Liver (tissue), 3 donors: ENCODE measurements around the gene BICRA.

Source experiments
- ATF3 ChIP-seq: IDR thresholded peaks from 2 replicates; pipeline ENCODE4 v1.6.1; 2016; ENCODE audit warnings: antibody characterized with exemption
- CTCF ChIP-seq: fragments of 150-350 bp; IDR thresholded peaks from 2 replicates; pipeline ENCODE4 v1.5.1; 2017; ENCODE audit warnings: improper control_type of control experiment, low read depth, low read length; ENCODE audit not compliant: missing input control
- EGR1 ChIP-seq, 2 donors: IDR thresholded peaks; 2 replicates each; pipeline ENCODE4 v1.6.1; 2016 to 2018; ENCODE audit warnings: antibody characterized with exemption in 2 of 2, low read depth in 2 of 2
- GABPA ChIP-seq, 2 donors: IDR thresholded peaks in 1 of 2; conservative IDR thresholded peaks in 1 of 2; 2 replicates each; pipeline ENCODE4 v1.6.1; 2016; ENCODE audit warnings: antibody characterized with exemption in 2 of 2, mild to moderate bottlenecking in 1 of 2, moderate library complexity in 1 of 2
- HNF4A ChIP-seq, 2 donors: conservative IDR thresholded peaks; 2 replicates each; pipeline ENCODE4 v1.6.1; 2016; ENCODE audit warnings: antibody characterized with exemption in 2 of 2, mild to moderate bottlenecking in 2 of 2
- HNF4G ChIP-seq: IDR thresholded peaks from 2 replicates; pipeline ENCODE4 v1.6.1; 2016; ENCODE audit warnings: antibody characterized with exemption
- NR2F2 ChIP-seq: IDR thresholded peaks from 2 replicates; pipeline ENCODE4 v1.6.1; 2016; ENCODE audit warnings: antibody characterized with exemption
- RAD21 ChIP-seq, 2 donors: IDR thresholded peaks; 2 replicates each; pipeline ENCODE4 v1.6.1; 2016; ENCODE audit warnings: antibody characterized with exemption in 2 of 2, mild to moderate bottlenecking in 2 of 2
- REST ChIP-seq: IDR thresholded peaks from 2 replicates; pipeline ENCODE4 v1.6.1; 2016; ENCODE audit warnings: antibody characterized with exemption, mild to moderate bottlenecking
- TAF1 ChIP-seq: conservative IDR thresholded peaks from 2 replicates; pipeline ENCODE4 v1.6.1; 2016; ENCODE audit warnings: antibody characterized with exemption, mild to moderate bottlenecking
- YY1 ChIP-seq: IDR thresholded peaks from 2 replicates; pipeline ENCODE4 v1.6.1; 2016; ENCODE audit warnings: antibody characterized with exemption, mild to moderate bottlenecking
- ZBTB33 ChIP-seq: IDR thresholded peaks from 2 replicates; pipeline ENCODE4 v1.6.1; 2016; ENCODE audit warnings: antibody characterized with exemption
- donor health status: healthy.
- donor health status: healthy.

GRCh38 chr19:47695533-47696262 is 86.8 kb downstream of the BICRA start:
- TF ChIP-seq CTCF (no peak), TAF1 (no peak), EGR1 (IDR thresholded peaks at IDR 0.05; ENCODE audit: low read depth in 2 of 2) (no peak), GABPA (IDR thresholded peaks at IDR 0.05 in 1 of 2, conservative IDR thresholded peaks at IDR 0.05 in 1 of 2) (no peak), HNF4A (conservative IDR thresholded peaks at IDR 0.05) (no peak), ZBTB33 (no peak), HNF4G (no peak), REST (no peak), YY1 (no peak), RAD21 (IDR thresholded peaks at IDR 0.05) (no peak), ATF3 (no peak), NR2F2 (no peak)
